HepG2 (cell line): ENCODE data around the gene HEMK1. TPM values are rescaled to one million over a fixed set of nuclear protein-coding genes. Genes with fewer than 3 reads are reported as not detected.
A peak's percentile ranks its signal among the peaks of the same experiment; 100 is the strongest.

Experiments used
- ATF7-NPFF ChIP-seq: sonication (generic); formaldehyde crosslinking; IDR thresholded peaks from 2 replicates; pipeline ENCODE4 v1.8.1; 2023; ENCODE audit warnings: mild to moderate bottlenecking, low read depth, missing genetic modification reagents, moderate library complexity
- CC2D1A ChIP-seq: sonication (generic); formaldehyde crosslinking; IDR thresholded peaks from 2 replicates; pipeline ENCODE4 v1.8.1; 2023; ENCODE audit warnings: mild to moderate bottlenecking, missing genetic modification reagents
- DZIP1 ChIP-seq: sonication (generic); formaldehyde crosslinking; IDR thresholded peaks from 2 replicates; pipeline ENCODE4 v1.5.0; 2020; ENCODE audit warnings: mild to moderate bottlenecking, missing genetic modification reagents
- GRHL1 ChIP-seq: sonication (generic); formaldehyde crosslinking; conservative IDR thresholded peaks from 2 replicates; pipeline ENCODE4 v1.8.0; 2022; ENCODE audit warnings: missing genetic modification reagents
- HNF1A ChIP-seq, 2 experiments: sonication (generic) in 1 of 2; formaldehyde crosslinking in 1 of 2; IDR thresholded peaks; 2 replicates each; pipeline versions ENCODE4 v1.4.0 to v1.6.1; 2016 to 2020; ENCODE audit warnings: borderline replicate concordance in 1 of 2, low read depth in 1 of 2, mild to moderate bottlenecking in 1 of 2, missing genetic modification reagents in 1 of 2
- MEF2D ChIP-seq: sonication (generic); formaldehyde crosslinking; IDR thresholded peaks from 2 replicates; pipeline ENCODE4 v1.5.1; 2020; ENCODE audit warnings: mild to moderate bottlenecking, missing genetic modification reagents
- MTA1 ChIP-seq: sonication (generic); formaldehyde crosslinking; IDR thresholded peaks from 2 replicates; pipeline ENCODE4 v1.4.0; 2020; ENCODE audit warnings: missing genetic modification reagents, mild to moderate bottlenecking, borderline replicate concordance
- TAF1 ChIP-seq: sonication (generic); formaldehyde crosslinking; IDR thresholded peaks from 2 replicates; pipeline ENCODE4 v1.4.0; 2020; ENCODE audit warnings: missing genetic modification reagents
- THAP11 ChIP-seq: IDR thresholded peaks from 2 replicates; pipeline ENCODE4 v1.6.1; 2016; ENCODE audit warnings: missing biosample characterization, missing genetic modification reagents
- XRCC5 ChIP-seq: fragments of 200-400 bp; formaldehyde crosslinking; optimal IDR thresholded peaks from 2 replicates; pipeline ENCODE3; 2017; ENCODE audit warnings: mild to moderate bottlenecking, low read length
- YY1 ChIP-seq: IDR thresholded peaks from 2 replicates; pipeline ENCODE4 v1.6.1; 2011; ENCODE audit warnings: low read length, low read depth, moderate library complexity, mild to moderate bottlenecking; ENCODE audit not compliant: insufficient read depth, insufficient replicate concordance
- ZBTB7B ChIP-seq: sonication (generic); formaldehyde crosslinking; IDR thresholded peaks from 2 replicates; pipeline ENCODE4 v1.4.0; 2020; ENCODE audit warnings: missing genetic modification reagents
- ZFP91 ChIP-seq: sonication (generic); formaldehyde crosslinking; IDR thresholded peaks from 2 replicates; pipeline ENCODE4 v1.9.0; 2022; ENCODE audit warnings: missing genetic modification reagents, mild to moderate bottlenecking, borderline replicate concordance
- ZNF639 ChIP-seq: conservative IDR thresholded peaks from 2 replicates; pipeline ENCODE4 v1.6.1; 2018; ENCODE audit warnings: missing genetic modification reagents
- ZNF761 ChIP-seq: sonication (generic); formaldehyde crosslinking; conservative IDR thresholded peaks from 2 replicates; pipeline ENCODE4 v1.4.0; 2020; ENCODE audit warnings: mild to moderate bottlenecking, missing genetic modification reagents
- polyA plus RNA-seq, 8 experiments: library from polyadenylated mRNA; depleted of rRNA in 3 of 8; stranded (reverse) in 7 of 8; unstranded in 1 of 8; fragments of >200 nt; fragmentation: Illumina TruSeq in 4 of 8; extraction: Trizol in 4 of 8; gene quantifications; 2 replicates each; pipeline versions ENCODE4 v1.2.1 to v1.2.3, GENCODE V29; 2011 to 2016; ENCODE audit warnings: low read depth in 4 of 8, missing spikeins in 1 of 8, mixed read lengths in 1 of 8; ENCODE audit not compliant: insufficient read depth in 1 of 8
- total RNA-seq, 5 experiments: library from RNA; depleted of rRNA; stranded (reverse); fragments of >200 nt; fragmentation: Illumina TruSeq; extraction: Trizol; gene quantifications; 2 replicates each; pipeline ENCODE4 v1.2.3, GENCODE V29; 2016; ENCODE audit warnings: low read depth in 1 of 5

HEMK1 gene
- total and polyA plus RNA-seq, 2 of the 13 experiments (the other 11 are each of a cell fraction or from before 2014, with no cell fraction given), result 9.8 to 12.6 TPM

GRCh38 chr3:50600841-50601591, 31.7 kb downstream of the HEMK1 start (continued):
- TF ChIP-seq MEF2D (CRISPR knock-in tag), result 0 out of 2 replicates have a peak, but pooled peaks have one; percentile 56
- TF ChIP-seq HNF1A (IDR thresholded peaks at IDR 0.05; ENCODE audit: low read depth), result peak; percentile 90
- TF ChIP-seq HNF1A (CRISPR knock-in tag; IDR thresholded peaks at IDR 0.05; ENCODE audit: borderline replicate concordance), result peak; percentile 96
- peak; percentile 67; the same call in 1 of the 2 replicates for TF ChIP-seq ATF7-NPFF (CRISPR knock-in tag)
- 0 out of 2 replicates have a peak, but pooled peaks have one; percentile 42 for TF ChIP-seq DZIP1
- TF ChIP-seq ZNF639 (CRISPR knock-in tag), result no peak
- peak; percentile 32 for TF ChIP-seq YY1
- TF ChIP-seq TAF1 (CRISPR knock-in tag), result peak; percentile 47; the same call in 1 of the 2 replicates
- peak; percentile 83 for TF ChIP-seq XRCC5
- peak; percentile 83; the same call in 1 of the 2 replicates for TF ChIP-seq ZBTB7B (CRISPR knock-in tag)
- no peak for TF ChIP-seq GRHL1
- peak; percentile 61; the same call in 1 of the 2 replicates for TF ChIP-seq ZNF761 (CRISPR knock-in tag)
- TF ChIP-seq CC2D1A (CRISPR knock-in tag), result no peak
- peak; percentile 93; the same call in 1 of the 2 replicates for TF ChIP-seq MTA1 (CRISPR knock-in tag)
- TF ChIP-seq ZFP91, result 0 out of 2 replicates have a peak, but pooled peaks have one; percentile 61
- peak; percentile 76 for TF ChIP-seq THAP11
